Mammary epithelial cell (primary cell): Measurements from ENCODE around the gene SAT2.

ENCODE experiments used
- CTCF ChIP-seq, 2 donors: IDR thresholded peaks in 1 of 2; conservative IDR thresholded peaks in 1 of 2; 2 replicates each; pipeline ENCODE4 v1.5.1; 2011 to 2012; ENCODE audit warnings: inconsistent platforms in 2 of 2, low read length in 2 of 2, mild to moderate bottlenecking in 2 of 2, control low read depth in 1 of 2, low read depth in 1 of 2; ENCODE audit not compliant: insufficient read depth in 1 of 2; ENCODE audit errors: extremely low read depth in 1 of 2
- EZH2 ChIP-seq: IDR thresholded peaks from 2 replicates; pipeline ENCODE4 v1.6.1; 2012; ENCODE audit warnings: low read length, inconsistent platforms, borderline replicate concordance

- TF ChIP-seq CTCF (conservative IDR thresholded peaks at IDR 0.05 in 1 of 2, IDR thresholded peaks at IDR 0.05 in 1 of 2; ENCODE audit: extremely low read depth in 1 of 2, insufficient read depth in 1 of 2, low read depth in 1 of 2, low read length in 2 of 2), result no peak
- TF ChIP-seq EZH2, result no peak
Measured at GRCh38 chr17:7606280-7606679, 21.3 kb downstream of the SAT2 start.
